NCI-H2081 treated with DMSO at 0.1 percent for 48 hours (cell line): ENCODE data around the gene PNMA8C.

Source experiments
- DNase-seq: peaks from one replicate; lab custom pipeline; 2025; lab: John Stamatoyannopoulos, UW

Gene PNMA8C

GRCh38 chr19:46428239-46429135, at the start of gene PNMA8C:
Gene PNMA8C, minus strand, starts transcription at chr19:46428936. Its CDS starts 577 bp downstream, at chr19:46428359.
- DNase-seq = no peak

DNA sequence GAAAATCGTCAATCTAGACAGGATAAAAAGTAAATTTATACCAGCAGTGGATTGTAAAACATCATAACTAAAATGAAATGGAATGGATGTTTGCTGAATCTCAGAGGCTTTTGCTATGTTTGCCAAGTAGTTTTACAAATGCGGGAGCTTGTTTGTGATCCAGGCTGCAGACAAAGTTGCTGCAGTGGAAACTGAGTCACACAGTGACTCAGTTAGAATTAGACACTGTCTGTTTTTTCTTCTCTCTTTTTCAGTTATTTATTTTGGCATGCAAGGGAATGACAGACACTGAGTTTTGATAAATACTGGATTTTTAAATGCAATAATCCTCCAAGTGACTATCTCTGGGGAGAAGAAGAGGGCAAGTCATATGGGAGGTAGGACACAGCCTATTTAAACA, 47.2 kb upstream of the PNMA8C start:
- no peak for DNase-seq

GRCh38 chr19:46474211-46474610, 45.5 kb upstream of the PNMA8C start:
- no peak for DNase-seq

DNA sequence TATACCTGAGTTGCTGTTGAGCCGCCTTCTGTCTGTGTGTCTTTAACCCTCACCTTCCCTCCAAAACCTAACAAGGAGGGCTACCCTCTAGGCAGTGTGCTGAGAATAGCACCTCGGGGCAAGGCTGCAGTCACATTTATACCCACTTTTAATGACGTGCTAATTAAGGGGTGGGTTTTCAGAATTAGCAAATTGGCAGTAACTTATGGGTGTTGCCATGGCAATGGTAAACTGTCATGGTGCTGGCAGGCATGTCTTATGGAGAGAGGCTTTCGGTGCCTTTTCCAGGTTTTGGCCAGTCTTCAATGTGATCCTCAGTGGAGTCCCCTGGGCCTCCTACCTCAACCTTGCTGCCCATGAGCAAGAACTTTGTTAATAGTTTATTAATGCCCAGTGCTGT, 43.9 kb upstream of the PNMA8C start:
- DNase-seq = no peak

- DNase-seq = no peak
These were observed 43.2 kb upstream of the PNMA8C start for GRCh38 chr19:46471811-46472543.

DNA sequence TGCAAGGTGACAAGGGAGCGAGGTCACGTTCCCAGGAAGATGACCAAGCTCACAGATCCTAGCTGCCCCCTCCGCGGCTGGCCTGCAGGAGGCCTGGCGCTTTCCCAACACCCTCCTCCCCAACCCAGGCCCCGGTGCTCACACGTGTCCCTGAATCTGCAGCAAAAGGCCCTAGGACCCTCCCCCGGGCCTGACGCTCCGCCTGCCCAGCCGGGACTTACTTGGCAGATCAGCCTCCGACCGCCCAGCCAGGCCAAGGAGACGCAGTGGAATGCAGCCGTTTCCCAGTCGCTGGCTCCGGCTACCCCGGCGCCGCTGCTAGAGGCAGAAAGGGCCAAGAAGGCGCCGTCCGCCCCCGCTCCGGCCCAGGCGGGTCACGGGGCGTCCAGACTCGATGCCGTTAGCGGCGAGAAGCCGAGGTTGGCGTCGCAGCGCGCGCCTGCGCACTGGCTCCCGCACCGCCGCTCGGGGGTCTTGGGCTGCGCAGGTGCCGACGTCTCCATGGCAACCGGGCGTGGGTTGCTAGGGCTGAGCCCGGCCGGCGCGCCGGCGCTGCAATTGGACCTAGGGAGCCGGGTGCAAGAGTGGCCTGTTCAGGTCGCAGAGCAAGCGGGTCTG, 42.5 kb upstream of the PNMA8C start, which contains the start of gene PNMA8A:
Gene PNMA8A (minus strand): TSS at position 448 of the 618 bp plus-strand sequence. CDS start 528 bp downstream, outside the sequence.
- no peak for DNase-seq

GRCh38 chr19:46470376-46470775, 41.6 kb upstream of the PNMA8C start:
- DNase-seq = no peak

GRCh38 chr19:46469541-46470185, 40.9 kb upstream of the PNMA8C start:
- no peak for DNase-seq

DNA sequence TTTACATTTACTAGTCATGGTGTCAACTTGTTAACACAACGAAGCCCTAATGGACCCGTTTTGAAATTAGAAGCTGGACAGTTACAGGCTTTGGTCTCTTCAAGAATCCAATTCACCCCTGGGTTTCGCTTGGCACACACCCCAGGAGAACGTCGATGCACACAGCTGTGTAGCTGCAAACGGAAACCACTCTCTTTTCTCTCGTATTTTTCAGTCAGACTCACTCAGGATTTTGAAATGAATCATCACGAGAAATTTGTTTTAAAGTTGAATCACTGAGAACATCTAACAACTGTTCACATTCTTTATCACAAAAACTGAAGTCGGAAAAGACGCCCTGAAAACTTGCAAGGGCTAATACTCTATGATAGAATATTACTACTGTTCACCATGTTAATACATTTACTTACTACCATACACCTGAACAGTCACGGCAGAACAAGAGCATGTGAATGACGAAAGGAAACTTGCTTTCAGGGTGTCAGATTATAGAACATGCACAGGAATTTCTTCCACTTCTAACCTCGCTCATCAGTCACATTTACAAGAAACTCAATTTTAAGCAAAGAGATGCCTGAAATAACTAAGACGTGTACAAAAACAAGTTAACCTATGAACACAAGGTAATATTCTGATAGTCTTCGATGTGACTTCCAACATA, 37.9 kb upstream of the PNMA8C start:
- no peak for DNase-seq

- DNase-seq = no peak
These were observed 34.8 kb upstream of the PNMA8C start for GRCh38 chr19:46463516-46463915.

DNA sequence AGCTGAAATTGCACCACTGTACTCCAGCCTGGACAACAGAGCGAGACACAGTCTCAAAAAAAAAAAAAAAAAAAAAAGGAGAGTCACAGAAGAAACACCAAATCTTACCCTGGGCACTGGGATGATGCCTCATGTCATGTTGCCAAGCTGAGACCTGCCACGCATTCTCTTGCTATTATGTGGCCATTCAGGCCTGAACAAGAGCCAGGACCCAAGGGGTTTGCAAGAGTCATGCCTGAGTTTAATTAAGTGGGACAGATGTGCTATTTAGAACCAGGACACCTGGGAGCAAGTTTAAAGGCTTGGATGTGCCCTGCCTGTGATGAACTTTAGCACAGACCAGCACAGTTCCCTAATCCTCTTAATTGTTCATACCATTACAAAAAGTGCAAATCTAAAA, 32.8 kb upstream of the PNMA8C start:
- DNase-seq = no peak

DNA sequence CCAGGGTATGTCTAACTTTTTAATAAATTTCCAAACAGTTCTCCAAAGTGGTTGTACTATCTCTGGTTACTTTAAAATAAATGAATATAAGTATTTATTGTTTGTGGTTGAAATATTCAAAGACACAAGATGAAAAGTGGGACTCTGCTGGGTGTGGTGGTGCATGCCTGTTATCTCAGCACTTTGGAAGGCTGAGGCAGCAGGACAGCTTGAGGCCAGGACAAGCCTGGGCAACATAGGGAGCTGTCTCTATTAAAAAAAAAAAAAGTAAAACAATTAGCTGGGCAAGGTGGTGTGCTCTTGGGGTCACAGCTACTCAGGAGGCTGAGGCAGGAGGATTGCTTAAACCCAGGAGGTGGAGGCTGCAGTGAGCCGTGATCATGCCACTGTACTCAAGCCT, 32.2 kb upstream of the PNMA8C start:
- DNase-seq = no peak

DNA sequence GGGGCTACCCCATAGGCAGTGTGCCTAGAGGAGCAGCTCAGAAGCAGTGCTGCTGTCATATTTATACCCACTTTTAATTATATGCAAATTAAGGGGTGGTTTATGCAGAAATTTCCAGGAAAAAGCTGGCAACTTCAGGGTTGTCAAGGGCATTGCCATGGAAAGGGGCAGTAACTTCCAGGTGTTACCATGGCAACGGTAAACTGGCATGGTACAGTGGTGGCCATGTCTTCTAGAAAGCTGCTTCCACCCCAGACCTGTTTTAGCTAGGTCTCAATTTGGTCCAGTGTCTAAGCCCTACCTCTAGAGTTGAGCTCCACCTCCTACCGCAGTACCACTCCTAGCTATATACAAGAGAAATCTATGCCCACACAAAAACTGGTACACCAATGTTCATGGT, 31.3 kb upstream of the PNMA8C start:
- no peak for DNase-seq

DNA sequence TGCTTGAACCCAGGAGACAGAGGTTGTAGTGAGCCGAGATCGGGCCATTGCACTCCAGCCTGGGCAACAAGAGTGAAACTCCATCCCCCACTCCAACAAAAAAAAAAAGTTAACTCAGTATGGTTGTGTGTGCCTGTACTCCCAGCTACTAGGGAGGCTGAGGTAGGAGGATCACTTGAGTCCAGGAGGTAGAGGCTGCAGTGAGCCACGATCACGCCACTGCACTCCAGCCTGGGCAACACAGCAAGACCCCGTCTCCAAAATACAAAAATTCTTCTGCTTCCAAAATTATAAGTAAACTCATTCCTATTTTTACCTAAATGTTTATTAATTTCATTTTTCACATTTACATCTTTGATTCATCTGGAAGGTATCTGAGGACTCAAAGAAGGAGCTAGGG, 28.2 kb upstream of the PNMA8C start:
- no peak for DNase-seq

DNA sequence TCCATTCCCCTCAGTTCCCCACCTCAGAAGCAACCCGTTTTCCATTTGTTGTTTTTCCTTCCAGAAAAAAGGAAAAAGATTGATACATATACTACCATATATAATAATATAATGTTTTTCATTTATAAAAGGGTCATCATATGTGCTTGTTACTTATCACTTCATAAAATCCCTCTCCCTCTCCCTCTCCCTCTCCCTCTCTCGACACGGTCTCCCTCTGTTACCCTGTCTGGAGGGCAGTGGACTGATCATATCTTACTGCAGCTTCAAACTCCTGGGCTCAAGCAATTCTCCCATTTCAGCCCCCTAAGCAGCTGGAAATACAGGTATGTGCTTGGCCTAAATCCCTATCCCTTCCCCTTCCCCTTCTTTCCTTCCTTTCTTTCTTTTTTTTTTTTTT, 25.5 kb upstream of the PNMA8C start:
- DNase-seq = no peak

GRCh38 chr19:46453661-46454060, 24.9 kb upstream of the PNMA8C start:
- DNase-seq = no peak

GRCh38 chr19:46452186-46452585, 23.4 kb upstream of the PNMA8C start:
- no peak for DNase-seq

DNA sequence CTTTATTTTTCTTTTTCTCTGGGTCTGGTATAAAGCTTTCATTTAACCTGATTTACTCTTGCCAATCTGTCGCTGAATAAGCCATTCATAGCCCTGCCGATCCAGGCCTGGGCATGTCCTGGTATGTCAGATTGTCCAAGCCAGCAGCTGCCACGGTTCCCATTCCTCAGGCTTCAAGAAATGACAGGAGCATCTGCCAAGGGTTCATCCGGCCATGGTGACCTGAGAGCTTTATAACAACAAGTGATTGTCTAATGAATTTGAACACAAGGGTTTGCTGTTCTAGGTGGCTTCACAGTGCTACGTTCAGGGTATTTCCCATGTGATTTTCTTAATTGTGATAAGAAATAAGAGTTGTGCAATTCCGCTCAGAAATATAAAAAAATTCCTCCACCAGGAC, 22.6 kb upstream of the PNMA8C start:
- no peak for DNase-seq

DNA sequence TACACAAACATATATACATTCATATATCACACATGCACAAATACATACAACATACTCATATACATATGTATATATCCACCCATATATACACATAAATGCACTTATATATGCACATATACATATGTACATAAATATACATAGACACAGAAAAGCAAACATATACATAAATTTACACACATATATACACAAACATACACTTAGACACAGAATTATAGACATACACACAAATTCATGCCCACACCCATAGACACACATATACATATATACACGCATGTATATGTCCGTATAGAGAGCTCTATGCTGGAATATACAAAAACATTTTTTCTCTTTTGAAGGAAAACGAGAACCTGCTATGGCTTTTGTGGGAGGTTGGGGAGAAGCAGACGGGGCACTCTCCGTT, 22.0 kb upstream of the PNMA8C start:
- DNase-seq = no peak

DNA sequence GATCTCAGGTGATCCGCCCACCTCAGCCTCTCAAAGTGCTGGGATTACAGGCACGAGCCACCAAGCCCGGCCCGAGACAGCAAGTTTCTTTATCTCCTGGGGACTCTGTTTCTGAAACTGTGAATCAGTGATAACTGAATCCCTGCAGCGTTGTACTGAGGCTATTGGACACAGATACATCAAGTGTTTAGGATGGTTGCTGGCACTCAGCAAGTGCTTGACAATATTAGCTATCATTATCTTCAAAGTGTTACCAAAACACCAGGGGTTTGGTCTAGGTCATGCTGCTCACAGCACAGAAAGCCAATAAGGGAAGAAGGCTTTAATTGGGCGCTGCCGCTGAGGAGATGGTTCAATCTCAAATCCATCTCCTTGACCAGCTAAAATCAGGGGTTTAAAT, 20.5 kb upstream of the PNMA8C start:
- DNase-seq = no peak

DNA sequence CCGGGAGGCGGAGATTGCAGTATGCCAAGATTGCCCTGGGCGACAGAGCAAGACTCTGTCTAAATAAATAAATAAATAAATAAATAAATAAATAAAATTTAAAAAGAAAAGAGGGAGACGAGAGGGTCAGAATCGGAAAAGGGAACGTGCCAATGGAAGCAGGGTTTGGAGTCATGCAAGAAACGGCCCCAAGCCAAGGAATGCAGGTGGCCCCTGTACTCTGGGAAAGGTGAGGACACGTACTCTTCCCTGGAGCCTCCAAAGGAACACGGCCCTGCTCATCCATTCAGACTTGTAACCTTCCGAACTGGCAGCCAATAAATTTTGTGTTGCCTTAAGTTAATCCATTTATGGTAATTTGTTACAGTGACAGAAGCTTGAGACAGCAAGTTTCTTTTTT, 19.9 kb upstream of the PNMA8C start:
- no peak for DNase-seq

DNA sequence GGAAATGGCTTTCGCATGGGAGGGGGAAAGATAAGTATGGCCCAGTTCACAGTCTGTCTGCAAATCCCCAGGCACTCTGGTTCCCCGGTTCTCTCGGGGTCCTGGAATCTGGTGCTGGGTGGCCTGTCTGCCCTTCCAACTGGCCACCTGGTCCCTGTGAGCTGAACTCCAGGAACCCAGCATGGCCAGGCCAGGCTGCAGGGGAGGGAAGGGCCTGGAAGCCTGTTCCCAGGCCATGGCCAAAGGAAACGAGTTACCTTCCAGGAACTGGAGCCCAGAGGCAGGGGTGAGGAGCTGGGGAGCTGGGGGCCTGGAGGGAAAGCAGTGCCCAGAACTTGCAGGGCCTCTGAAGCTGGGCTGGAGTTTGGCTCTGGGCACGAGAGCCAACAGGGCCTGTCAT, 19.1 kb upstream of the PNMA8C start:
- no peak for DNase-seq
